ENCODE results near the gene FAT3. TPM values are rescaled to one million over a fixed set of nuclear protein-coding genes. Genes with fewer than 3 reads are reported as not detected.

Gene FAT3
- total and polyA plus RNA-seq, 9 of the 15 experiments (the other 6 are each of a cell fraction or from before 2014, with no cell fraction given): under 0.01 TPM; not detected in 7

- no peak for TF ChIP-seq MGA (IDR thresholded peaks at IDR 0.05)
These were observed 7.8 kb upstream of the FAT3 start (continued) for GRCh38 chr11:92216789-92217188.
